OCI-LY7 (cell line): ENCODE results near the gene ADRA2B. TPM values are rescaled to one million over a fixed set of nuclear protein-coding genes. Genes with fewer than 3 reads are reported as not detected.

Experiments used
- BruUV-seq: library from RNA; stranded (reverse); fragments of 400-500 nt; replicated peaks from 2 replicates; lab custom pipeline; 2021; lab: Mats Ljungman, UMichigan
- CTCF ChIA-PET: fragments of 300-600 bp; sonication (Branson Sonifier 250); formaldehyde crosslinking; loops from one replicate; lab custom pipeline; 2022; ENCODE audit warnings: antibody characterized with exemption; ENCODE audit not compliant: unreplicated experiment; lab: Charles Lee
- POLR2A ChIA-PET: fragments of 300-600 bp; sonication (Branson Sonifier 250); formaldehyde crosslinking; loops from one replicate; lab custom pipeline; 2022; ENCODE audit warnings: antibody characterized with exemption; lab: Charles Lee
- DNase-seq: peaks from one replicate; pipeline ENCODE4 v3.0.0-alpha.2; 2015; ENCODE audit warnings: low spot score
- H2AFZ ChIP-seq: fragments of 200-600 bp; sonication (generic), shearing (Covaris generic); 2 replicates; pipeline ENCODE4 v1.6.1; 2014; ENCODE audit warnings: mild to moderate bottlenecking, antibody characterized with exemption, low read length, moderate library complexity
- H3K27ac ChIP-seq: fragments of 200-600 bp; sonication (generic); 2 replicates; pipeline ENCODE4 v1.5.1; 2014; ENCODE audit warnings: mixed run types, low read depth, mild to moderate bottlenecking, moderate library complexity, low read length, inconsistent platforms; ENCODE audit not compliant: poor library complexity, severe bottlenecking
- H3K36me3 ChIP-seq: fragments of 200-600 bp; sonication (generic); 2 replicates; pipeline ENCODE4 v1.6.1; 2014; ENCODE audit warnings: mild to moderate bottlenecking, antibody characterized with exemption, low read length, moderate library complexity, mixed read lengths; ENCODE audit not compliant: insufficient read depth
- H3K4me1 ChIP-seq: fragments of 200-600 bp; sonication (generic); 2 replicates; pipeline ENCODE4 v1.5.1; 2014; ENCODE audit warnings: mild to moderate bottlenecking, low read length; ENCODE audit not compliant: insufficient read depth, poor library complexity, severe bottlenecking
- H3K4me2 ChIP-seq: fragments of 200-600 bp; sonication (generic); 2 replicates; pipeline ENCODE4 v1.6.1; 2014; ENCODE audit warnings: mild to moderate bottlenecking, low read length
- H3K4me3 ChIP-seq: fragments of 200-600 bp; sonication (generic); 2 replicates; pipeline ENCODE4 v1.5.1; 2014; ENCODE audit warnings: mild to moderate bottlenecking, low read depth, low read length; ENCODE audit not compliant: poor library complexity, severe bottlenecking
- H3K79me2 ChIP-seq: fragments of 200-600 bp; sonication (generic); 2 replicates; pipeline ENCODE4 v1.6.1; 2016; ENCODE audit warnings: low read depth, mild to moderate bottlenecking, low read length, moderate library complexity, mixed read lengths; ENCODE audit not compliant: insufficient read depth
- H3K9me2 ChIP-seq: fragments of 200-600 bp; sonication (generic); 2 replicates; pipeline ENCODE4 v1.6.1; 2016; ENCODE audit warnings: mild to moderate bottlenecking, low read length, mixed read lengths; ENCODE audit not compliant: insufficient read depth
- H3K9me3 ChIP-seq: fragments of 200-600 bp; sonication (generic); 2 replicates; pipeline ENCODE4 v1.6.1; 2014; ENCODE audit warnings: mild to moderate bottlenecking, mixed run types, low read length, mixed read lengths
- H4K20me1 ChIP-seq: fragments of 200-600 bp; sonication (generic); 2 replicates; pipeline ENCODE4 v1.6.1; 2014; ENCODE audit warnings: mild to moderate bottlenecking, antibody characterized with exemption, low read length, moderate library complexity, mixed read lengths; ENCODE audit not compliant: insufficient read depth
- CTCF ChIP-seq: fragments of 200-600 bp; sonication (generic); conservative IDR thresholded peaks from 2 replicates; pipeline ENCODE4 v1.5.1; 2014; ENCODE audit warnings: mild to moderate bottlenecking, antibody characterized with exemption, low read length, moderate library complexity, mixed read lengths
- EZH2phosphoT487 ChIP-seq: fragments of 200-600 bp; sonication (generic); IDR thresholded peaks from 2 replicates; pipeline ENCODE4 v1.6.1; 2018; ENCODE audit warnings: low read depth, borderline replicate concordance, mild to moderate bottlenecking, mixed run types, antibody characterized with exemption, low read length, moderate library complexity, mixed read lengths
- intact Hi-C: fragments of 100-400 bp; cut with micrococcal nuclease; formaldehyde crosslinking; loops from one replicate; pipeline ENCODE4 v1.10.0; 2022; ENCODE audit not compliant: unreplicated experiment
- total RNA-seq, 2 experiments: library from RNA; depleted of rRNA in 1 of 2; stranded (reverse); fragments of >200 nt in 1 of 2; shearing (Covaris generic) in 1 of 2; gene quantifications; 2 replicates each; pipeline ENCODE4 v1.2.3, GENCODE V29; 2014 to 2022

ADRA2B gene
- total RNA-seq, 2 experiments from 2014 or later, result 0.06 to 0.11 TPM

- POLR2A ChIA-PET, result interaction anchor here (0.5 kb wide), 1 partner anchor 755 kb away, joined by 3 read pairs; no protein-coding TSS in a partner anchor
- TF ChIP-seq EZH2phosphoT487, result no peak
- no peak for TF ChIP-seq CTCF
- Histone ChIP-seq H3K9me2 (no peaks in the 10 kb centered on the region), H3K9me3 (no peaks in the 10 kb centered on the region), H3K36me3 (no peaks in the 10 kb centered on the region), H3K79me2 (no peaks in the 10 kb centered on the region), H3K27ac (no peak overlapping the region), H3K4me3 (no peak overlapping the region), H2AFZ (no peak overlapping the region), H4K20me1 (no peaks in the 10 kb centered on the region), H3K4me2 (no peak overlapping the region), H3K4me1 (no peaks in the 10 kb centered on the region)
- intact Hi-C loops, result no loop called here
- no peak for DNase-seq
- BruUV-seq, result no TSS peak
- CTCF ChIA-PET, result no interaction called here
Observed at GRCh38 chr2:96090196-96090926, 26.0 kb downstream of the ADRA2B start.

- CTCF ChIA-PET, result no interaction called here
- TF ChIP-seq CTCF (no peak), EZH2phosphoT487 (no peak)
- H3K27ac ChIP-seq, result no peak overlapping the region
Observed at GRCh38 chr2:96089356-96090195, 26.8 kb downstream of the ADRA2B start.

More at GRCh38 chr2:96089356-96090195, 26.8 kb downstream of the ADRA2B start:
- no TSS peak for BruUV-seq
- DNase-seq, result no peak
- POLR2A ChIA-PET, result no interaction called here
- Histone ChIP-seq H3K4me2 (no peak overlapping the region), H3K9me3 (no peaks in the 10 kb centered on the region), H3K4me3 (no peak overlapping the region), H2AFZ (no peak overlapping the region), H3K79me2 (no peaks in the 10 kb centered on the region), H4K20me1 (no peaks in the 10 kb centered on the region), H3K36me3 (no peaks in the 10 kb centered on the region), H3K9me2 (no peaks in the 10 kb centered on the region), H3K4me1 (no peaks in the 10 kb centered on the region)
- intact Hi-C loops, result no loop called here
